Activated CD4-positive, alpha-beta T cell treated with anti-CD3 and anti-CD28 coated beads for 24 hours (primary cell): ENCODE data around the gene CTPS2.
"Not testable (repeated sequence)": the region's sequence is repeated elsewhere in the genome, so short reads cannot be mapped to it uniquely, and the experiment has no call there.

Source experiments
- DNase-seq, 2 donors: peaks; one replicate each; pipeline ENCODE4 v3.0.0-alpha.2; 2020; ENCODE audit warnings: low read depth in 2 of 2

The CTPS2 gene

DNA sequence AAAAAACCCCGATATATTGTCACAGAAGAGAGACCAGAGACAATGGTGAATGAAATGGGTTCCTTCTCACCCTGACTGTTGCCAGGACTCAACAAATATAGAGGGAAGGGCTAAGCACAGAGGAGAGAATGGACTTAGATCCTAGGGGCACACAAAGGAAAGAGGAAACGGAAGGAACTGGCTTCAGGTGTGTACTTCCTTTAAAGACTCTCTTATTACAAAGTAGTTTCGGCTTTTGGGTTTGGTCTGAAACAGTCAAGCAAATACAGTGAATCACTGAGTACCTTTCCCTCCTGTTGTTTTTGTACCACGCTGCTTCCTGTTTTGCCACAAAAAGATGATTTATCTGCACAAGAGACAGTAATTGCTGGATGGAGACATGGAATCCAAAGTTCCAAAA is 108.6 kb downstream of the CTPS2 start:
- DNase-seq: no peak

DNA sequence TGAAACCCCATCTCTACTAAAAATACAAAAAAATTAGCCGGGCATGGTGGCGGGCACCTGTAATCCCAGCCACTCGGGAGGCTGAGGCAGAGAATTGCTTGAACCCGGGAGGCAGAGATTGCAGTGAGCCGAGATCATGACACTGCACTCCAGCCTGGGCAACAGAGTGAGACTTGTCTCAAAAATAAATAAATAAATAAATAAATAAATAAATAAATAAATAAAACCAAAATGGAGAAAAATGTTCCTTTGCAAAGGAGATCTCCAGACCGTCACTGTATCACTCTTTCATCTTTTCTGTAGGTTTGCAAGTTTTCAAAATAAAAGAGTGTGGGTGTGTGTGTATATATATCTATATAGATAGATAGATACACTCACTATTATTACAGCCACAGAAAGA is 109.2 kb downstream of the CTPS2 start:
- DNase-seq: not testable (repeated sequence)

DNA sequence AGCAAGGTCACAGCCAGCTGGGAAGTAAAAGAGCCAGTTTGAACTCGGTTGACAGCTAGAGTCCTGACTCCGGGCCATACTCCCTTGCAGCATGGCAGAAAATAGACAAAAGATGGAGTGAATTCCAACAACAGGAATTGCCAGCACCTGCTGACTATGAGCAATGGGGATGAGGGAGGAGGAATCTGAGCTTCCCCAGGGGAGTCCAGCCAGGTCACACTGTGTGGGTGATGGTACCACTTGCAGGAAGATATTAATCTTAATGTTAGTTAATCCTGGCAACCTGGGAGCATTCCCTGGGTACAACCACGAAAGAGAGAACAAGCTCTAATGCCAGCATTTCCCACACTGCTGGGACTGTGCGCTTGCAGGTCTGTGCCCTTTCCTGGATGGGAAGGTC is 110.6 kb downstream of the CTPS2 start:
- no peak for DNase-seq

DNA sequence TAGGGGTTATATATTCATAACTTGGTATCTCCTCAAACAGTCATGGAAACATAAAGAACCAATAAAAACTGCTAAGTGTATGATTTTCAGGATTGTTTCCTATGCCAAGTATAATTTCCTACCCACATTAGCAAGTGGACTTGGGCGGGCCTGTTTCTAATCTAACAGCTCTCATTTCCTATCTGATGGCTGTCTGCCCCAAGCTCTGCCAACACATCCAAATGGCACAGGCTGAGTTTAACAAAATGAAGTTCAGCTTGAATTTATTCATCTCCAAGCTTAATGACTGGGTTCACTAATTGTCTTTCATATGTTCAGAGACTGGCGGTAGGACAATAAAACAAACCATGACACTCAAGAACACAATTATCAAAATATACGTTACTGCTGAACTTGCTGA is 118.0 kb downstream of the CTPS2 start:
- DNase-seq: no peak

DNA sequence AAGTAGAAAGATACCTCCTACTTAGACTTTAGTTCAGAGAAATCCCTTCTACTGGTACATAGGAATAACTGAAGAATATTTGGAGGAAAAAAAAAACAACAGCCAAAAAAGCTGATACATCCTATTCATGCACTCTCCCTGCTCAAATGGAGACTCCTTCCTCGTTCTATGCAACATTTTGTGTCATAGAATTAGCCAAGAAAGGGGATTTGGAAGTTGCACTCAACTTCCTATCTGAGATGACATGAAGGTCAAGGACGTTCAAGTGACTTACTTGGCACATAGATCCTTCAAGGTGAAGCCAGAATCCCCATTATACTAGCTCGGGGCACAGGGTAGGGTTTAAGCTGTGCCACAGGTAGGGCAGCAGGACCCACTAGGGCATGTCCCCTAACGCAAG is 118.7 kb downstream of the CTPS2 start:
- no peak for DNase-seq

DNA sequence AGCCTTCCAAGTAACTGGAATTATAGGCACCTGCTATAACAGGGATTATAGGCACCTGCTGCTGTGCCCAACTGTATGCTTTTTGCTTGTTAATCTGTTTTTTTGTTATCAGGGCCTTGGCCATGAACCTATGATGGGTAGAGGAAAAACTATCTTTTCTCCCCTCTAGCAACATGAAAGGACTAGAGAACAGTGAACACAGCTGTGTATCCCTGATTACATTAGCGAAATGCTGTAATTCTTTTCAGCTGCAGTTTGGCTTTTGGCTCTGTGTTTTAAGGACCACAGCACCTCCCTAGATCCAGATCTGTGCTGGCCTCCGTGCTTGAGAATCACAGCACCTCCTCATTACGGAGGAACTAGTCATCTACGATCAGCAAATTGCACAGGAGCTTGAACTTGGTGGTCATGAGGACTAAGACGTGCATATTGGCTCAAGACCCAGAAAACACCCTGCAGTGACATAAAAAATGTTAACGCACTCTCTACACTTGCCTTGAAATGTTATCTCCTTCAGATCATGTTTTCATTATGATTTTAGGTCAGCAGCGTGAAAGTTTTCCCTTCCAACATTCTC is 120.2 kb downstream of the CTPS2 start:
- DNase-seq: no peak

DNA sequence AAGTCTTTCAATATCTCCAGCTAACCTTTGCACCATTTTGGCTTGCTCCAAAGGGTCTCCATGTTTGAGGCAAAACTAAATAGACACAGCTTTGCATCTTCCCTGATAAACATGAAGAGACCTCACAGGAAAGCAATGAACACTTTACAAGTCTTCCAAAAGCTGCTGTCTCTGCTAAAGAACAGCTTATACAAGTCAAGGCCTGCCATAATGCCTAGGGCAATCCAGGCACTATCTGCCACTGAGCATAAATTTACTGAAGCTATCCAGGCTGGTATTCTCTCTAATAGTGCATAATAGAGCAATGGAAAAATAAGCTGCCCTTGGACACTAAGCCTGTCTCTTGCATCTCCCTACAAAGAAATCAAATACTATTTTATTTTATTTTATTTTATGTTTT is 122.6 kb downstream of the CTPS2 start:
- DNase-seq: no peak

DNA sequence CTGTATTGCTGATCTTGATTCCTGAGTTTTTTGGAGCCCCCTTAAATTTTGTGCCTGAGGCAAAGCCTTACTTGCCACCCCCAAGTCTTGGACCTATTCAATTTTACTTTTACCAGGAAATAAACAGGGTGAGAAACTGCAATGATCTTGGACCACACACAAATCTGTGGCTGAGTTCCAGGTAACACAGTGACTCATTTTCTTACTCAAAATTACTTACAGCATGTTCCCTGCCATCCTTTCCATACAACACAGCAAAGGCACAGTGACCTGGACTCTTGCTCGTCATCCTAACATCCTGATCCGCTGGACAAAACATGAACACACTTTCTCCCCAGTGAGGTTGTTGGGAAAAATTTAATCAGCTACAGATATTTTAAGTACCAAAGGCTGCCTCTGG is 123.3 kb downstream of the CTPS2 start:
- DNase-seq: no peak

DNA sequence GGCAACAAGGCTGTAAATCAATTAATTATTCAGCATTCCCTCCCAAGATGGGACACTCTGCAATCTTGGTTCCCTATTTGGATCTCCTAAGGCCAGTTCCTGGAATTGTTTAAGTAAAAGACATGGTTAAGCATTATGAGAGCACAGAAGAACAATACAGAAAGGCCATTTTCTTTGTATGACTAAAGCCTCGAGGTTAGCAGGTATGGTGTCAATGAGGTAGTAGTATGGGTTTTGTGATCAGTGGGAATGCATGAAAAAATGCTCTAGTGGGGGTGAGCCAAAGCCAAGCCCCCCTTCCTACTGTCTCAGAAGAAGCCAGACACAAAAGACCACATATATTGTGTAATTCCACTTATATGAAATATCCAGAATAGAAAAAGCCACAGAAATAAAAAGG is 124.2 kb downstream of the CTPS2 start:
- DNase-seq: no peak

DNA sequence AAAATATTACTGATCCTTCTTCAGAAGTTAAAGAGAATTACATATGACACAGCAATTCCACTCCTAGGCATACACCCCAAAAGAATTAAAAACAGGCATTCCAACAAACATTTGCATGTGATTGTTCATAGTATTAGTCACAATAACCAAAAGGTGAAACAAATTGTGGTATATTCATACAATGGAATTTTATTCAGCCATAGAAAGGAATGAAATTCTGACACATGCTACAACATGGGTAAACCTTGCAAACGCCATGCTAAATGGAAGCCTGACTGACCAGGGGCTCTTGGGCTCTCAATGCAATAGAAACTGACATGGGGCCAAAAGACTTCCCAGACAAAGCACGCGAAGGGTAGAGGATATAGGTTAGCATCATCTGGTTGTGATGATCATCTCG is 124.6 kb downstream of the CTPS2 start:
- DNase-seq: no peak

DNA sequence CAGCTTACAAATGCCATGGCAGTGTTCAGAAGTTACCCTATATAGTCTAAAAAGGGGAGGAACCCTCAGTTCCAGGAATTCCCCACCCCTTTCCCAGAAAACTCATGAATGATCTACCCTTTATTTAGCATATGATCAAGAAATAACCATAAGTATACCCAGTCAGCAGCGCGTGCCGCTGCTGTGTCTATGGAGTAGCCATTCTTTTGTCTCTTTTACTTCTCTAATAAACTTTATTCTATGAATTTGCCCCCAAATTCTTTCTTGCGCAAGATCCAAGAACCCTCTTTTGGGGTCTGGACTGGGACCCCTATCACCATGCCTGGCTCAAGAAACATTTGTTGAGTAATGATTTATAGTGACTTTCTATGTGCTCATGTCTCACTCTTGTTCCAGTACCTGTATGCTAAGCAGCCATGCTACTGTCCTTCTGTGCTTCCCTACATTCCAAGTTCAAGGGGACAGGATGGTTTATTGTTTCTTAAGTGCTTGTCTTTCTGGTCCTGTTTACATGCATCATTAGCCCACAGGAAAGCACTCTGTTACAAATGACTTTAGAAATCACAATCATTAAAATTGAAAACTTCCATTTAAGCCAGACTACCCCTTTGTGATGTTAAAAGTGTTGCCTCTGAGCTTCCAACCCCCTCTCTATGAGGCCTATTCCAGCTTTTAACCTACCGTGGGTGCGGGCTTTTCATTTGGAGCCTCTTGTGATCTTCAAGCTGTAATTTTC is 125.9 kb downstream of the CTPS2 start:
- no peak for DNase-seq

DNA sequence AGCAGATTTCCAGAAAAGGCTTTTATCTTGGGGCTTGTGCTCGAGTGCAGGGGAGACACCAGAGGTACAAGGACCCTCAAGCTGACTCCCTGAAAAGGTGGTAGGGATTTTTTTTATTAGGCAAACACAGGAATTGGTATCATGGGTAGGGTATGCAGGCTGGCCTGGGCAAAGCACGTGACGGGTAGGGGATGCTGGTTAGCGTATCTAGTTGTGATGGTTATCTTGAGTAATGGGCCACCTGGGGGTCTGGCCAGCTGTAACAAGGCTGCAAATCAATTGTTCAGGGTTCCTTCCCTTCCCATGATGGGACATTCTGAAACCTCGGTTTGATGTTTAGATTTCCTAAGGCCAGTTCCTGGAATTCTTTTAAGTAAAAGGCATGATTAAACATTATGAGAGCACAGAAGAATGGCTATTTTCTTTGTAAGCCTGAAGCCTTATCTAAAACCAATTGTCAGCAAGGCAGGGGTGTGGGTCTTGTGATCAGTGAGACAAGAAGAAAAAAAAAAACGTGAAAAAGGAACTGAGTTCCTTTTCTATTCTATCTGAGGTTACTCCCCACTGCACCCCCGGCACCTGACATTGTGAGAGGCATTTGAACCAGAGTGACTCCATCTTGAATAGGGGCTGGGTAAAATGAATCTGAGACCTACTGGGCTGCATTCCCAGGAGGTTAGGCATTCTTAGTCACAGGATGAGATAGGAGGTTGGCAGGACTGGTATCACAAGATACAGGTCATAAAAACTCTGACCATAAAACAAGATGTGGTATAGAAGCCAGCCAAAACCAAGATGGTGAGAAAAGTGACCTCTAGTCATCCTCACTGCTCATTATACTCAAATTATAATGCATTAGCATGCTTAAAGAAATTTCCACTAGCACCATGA is 126.7 kb downstream of the CTPS2 start:
- no peak for DNase-seq

DNA sequence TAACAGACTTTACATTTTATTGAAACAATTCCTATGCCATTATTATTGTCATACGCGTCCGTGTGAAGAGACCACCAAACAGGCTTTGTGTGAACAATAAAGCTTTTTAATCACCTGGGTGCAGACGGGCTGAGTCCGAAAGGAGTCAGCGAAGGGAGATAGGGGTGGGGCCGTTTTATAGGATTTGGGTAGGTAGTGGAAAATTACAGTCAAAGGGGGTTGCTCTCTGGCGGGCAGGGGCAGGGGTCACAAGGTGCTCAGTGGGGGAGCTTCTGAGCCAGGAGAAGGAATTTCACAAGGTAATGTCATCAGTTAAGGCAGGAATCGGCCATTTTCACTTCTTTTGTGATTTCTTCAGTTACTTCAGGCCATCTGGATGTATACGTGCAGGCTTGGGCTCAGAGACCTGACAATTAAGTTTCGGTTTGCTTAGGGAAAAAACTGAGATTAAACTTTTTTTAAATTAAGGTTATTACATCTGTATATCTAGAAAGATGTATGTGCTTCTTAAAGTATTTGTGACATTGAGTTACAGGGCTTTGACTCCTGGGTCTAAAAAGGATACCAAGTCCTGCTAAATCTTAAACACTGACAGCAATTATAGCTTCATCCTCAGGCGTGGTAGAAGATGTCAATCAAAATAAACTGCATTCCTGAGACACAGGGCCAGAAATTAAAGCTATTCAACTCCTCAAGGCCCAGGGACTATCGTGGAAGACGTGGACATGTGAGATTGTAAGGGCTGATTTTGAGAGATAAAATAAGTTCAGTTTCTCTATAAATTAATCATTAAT is 132.3 kb downstream of the CTPS2 start:
- not testable (repeated sequence) for DNase-seq

DNA sequence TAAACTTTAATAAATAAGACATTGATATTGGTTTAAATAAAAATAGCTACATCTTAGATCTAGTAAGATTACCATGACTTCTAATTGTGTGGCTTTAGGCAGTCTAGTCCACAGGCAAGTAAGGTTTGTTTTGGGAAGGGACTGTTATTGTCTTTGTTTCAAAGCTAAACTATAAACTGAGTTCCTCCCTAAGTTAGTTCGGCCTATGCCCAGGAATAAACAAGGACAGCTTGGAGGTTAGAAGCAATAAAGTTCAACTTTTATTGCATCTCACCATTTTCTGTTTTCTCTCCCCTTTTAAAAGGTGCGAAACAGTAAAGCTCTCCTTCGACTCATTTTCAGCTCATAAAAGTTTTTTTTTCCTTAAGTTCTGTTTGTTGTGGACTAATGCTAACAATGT is 133.0 kb downstream of the CTPS2 start:
- no peak for DNase-seq

DNA sequence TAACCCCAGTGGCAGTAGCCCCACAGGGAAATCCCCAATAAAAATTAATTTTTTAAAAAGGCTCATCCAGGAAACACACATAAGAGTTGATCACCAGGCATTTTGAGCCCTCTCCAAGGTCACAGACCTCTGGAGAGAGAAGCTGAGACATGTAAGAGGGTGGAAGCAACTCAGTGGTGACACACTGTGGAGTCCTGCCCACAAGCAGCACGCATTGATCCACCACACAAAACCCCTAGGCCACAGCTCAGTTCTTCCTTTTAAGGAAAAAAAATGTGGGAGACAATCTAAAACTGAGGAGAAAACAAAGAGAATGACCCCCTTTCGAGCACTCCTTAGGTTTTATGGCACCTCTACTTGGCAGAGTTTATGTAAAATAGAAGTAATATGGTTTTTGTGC is 134.3 kb downstream of the CTPS2 start:
- DNase-seq: no peak

DNA sequence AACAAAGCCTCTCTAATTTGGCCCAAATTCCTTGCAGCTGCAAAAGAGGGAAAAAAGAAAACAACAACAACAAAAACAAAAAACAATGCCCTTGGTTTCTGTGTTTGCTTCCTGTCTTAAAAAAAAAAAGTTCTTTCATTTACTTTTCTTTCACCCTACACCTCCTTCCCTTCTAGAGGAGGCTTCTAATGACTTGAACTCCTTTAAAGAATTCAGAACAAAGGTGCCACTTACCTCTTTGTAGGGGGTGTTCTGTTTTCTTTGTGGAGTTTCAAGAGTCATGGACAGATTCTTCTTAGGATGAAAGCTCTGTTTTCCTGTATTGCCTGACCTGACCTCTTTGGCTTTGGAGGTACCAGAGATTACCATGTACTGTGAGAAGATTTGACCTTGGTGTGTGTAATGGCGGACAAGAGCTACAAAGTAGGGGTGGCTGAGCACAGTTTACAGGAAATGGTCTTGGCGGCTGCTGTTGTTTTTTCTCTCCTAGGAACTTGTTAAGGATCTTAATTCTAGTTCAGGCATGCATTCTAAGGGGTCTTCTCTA is 134.9 kb downstream of the CTPS2 start:
- DNase-seq: no peak

DNA sequence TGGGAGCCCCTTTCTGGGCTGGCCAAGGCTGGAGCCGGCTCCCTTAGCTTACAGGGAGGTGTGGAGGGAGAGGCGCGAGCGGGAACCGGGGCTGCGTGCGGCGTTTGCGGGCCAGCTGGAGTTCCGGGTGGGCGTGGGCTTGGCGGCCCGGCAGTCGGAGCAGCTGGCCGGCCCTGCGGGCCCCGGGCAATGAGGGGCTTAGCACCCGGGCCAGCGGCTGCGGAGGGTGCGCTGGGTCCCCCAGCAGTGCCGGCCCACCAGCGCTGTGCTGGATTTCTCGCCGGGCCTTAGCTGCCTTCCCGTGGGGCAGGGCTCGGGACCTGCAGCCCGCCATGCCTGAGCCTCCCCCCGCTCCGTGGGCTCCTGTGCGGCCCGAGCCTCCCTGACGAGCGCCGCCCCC is 137.1 kb downstream of the CTPS2 start:
- DNase-seq: not testable (repeated sequence)

DNA sequence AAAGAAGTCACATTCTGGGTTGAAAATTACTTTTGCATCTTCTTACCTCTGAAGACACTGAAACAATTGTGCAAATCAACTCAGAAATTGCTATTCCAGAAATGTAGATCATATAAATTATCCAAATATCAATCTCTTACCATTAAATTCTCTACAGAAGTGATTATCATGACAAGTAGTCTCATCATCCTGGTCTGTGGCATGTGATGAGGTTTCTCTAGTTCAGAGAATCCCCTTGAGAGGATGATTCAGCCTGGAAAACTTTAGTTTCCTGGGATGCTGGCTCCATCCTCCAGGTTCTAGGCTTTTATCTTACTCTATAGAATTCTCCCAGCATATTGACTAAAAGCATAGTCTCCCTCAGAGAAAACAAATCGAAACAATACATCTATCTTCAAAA is 138.7 kb downstream of the CTPS2 start:
- DNase-seq: no peak

DNA sequence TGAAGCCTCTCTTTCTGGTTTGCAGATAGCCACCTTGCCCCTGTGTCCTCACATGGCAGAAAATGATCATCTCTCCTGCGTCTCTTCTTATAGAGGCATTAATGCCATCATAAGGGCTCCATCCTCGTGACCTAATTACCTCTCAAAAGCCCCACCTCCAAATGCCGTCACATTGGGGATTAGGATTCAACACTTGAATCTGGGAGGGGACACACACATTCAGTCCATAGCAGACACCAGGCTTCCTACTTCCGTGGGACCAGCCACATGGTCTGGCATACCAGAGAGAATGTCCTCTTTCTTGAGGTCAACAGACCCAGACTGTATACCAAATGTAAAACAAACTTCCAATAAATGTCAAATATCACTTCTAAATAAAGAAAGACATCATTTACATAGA is 144.8 kb downstream of the CTPS2 start:
- DNase-seq: no peak

DNA sequence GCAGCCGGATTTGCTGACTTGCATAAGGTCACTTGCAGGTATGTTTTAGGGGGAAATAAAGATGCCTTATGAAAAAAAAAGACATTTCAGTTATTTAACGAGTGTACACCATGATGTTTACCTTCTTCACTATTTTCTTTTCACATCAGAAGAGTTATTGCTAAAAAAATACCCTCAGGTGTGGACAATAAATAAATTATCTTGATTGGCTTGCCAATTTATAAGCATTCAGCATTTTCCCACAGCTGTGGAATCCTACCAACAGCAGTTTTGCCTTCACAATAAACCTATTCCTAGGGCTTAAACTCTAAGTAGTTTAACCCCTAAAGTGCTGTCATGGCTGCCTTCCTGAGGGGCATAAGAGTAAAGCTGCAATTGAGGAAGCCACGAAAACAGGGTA is 145.9 kb downstream of the CTPS2 start:
- no peak for DNase-seq

DNA sequence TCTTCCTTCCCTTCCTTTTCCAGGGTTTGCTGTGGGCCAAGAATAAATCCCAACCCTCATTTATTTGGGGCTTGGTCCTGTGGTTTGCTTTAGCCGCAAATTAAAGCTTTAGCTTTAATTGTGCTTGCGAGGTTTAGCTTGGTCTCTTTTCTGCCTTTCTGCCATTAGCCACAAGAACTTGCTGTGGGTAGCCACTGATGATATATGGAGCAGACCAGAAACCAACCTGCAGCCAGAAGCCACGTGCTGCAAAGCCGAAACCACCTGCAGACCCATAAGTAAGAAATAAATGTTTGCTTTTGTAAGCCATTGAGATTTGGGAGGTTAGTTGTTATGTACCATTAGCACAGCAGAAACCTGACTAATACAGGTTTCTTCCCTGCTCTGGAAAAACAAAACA is 152.3 kb downstream of the CTPS2 start:
- DNase-seq: no peak

DNA sequence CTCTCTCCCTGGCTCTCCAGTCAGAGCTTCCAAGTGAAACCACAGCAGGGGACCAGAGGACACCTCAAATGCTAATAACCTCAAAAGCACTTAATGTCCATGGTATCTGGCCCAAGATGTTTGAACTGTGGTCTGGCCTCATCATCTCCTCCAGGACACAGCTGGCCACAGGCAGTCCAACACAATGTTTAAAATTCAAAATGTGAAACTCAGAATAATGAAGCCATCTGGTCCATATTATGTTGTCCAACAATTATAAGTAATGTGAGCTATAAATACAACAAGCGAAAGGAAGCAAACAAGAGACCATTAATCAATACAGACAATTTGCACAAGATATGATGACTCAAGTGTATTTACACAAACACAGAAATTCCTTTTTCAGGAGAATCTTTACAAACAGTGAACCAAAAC is 153.3 kb downstream of the CTPS2 start:
- DNase-seq: no peak
